ENCODE measurements around the gene RILP. TPM values are rescaled to one million over a fixed set of nuclear protein-coding genes. Genes with fewer than 3 reads are reported as not detected.
"Not testable (repeated sequence)": the region's sequence is repeated elsewhere in the genome, so short reads cannot be mapped to it uniquely, and the experiment has no call there.

Gene RILP
- total and polyA plus RNA-seq, 2 experiments from 2014 or later: 10.3 to 11.1 TPM

- no peak overlapping the region for H3K27ac ChIP-seq
- H3K9me2 ChIP-seq (replicated peaks; ENCODE audit: insufficient read depth): no peaks in the 10 kb centered on the region
- H3K36me3 ChIP-seq (replicated peaks; ENCODE audit: insufficient read depth, low read depth): peaks cover 2% of the 10 kb centered on the region
- 96% methylated on average over 26 of the region's 26 CpGs for WGBS (ENCODE audit: low lambda C conversion rate, missing lambda C conversion rate)
- TF ChIP-seq CTCF (IDR thresholded peaks at IDR 0.05; ENCODE audit: poor library complexity) (no peak), EZH2phosphoT487 (IDR thresholded peaks at IDR 0.05; ENCODE audit: low read depth, severe bottlenecking, unreplicated experiment) (no peak), EZH2 (IDR thresholded peaks at IDR 0.05; ENCODE audit: borderline replicate concordance) (no peak)
- H2AFZ ChIP-seq: no peak overlapping the region
- no peaks in the 10 kb centered on the region for H3K4me1 ChIP-seq (ENCODE audit: insufficient read depth)
- no peak overlapping the region for H3K4me2 ChIP-seq
- no peak overlapping the region for H3K4me3 ChIP-seq
- H3K9me3 ChIP-seq (ENCODE audit: low read depth): no peaks in the 10 kb centered on the region
- peaks cover 21% of the 10 kb centered on the region for H4K20me1 ChIP-seq (ENCODE audit: insufficient read depth, poor library complexity, severe bottlenecking)
- peaks cover 19% of the 10 kb centered on the region for H3K79me2 ChIP-seq
- DNase-seq (ENCODE audit: low spot score): no peak
- H3K27me3 ChIP-seq: no peaks in the 10 kb centered on the region
Measured at GRCh38 chr17:1673041-1673785, 23.5 kb upstream of the RILP start.

- WGBS (ENCODE audit: low lambda C conversion rate, missing lambda C conversion rate): 95% methylated on average over 5 of the region's 5 CpGs
Measured at GRCh38 chr17:1663934-1664333, 14.3 kb upstream of the RILP start.

GRCh38 chr17:1661045-1661444 is 11.4 kb upstream of the RILP start:
- H2AFZ ChIP-seq: no peak overlapping the region
- DNase-seq (ENCODE audit: low spot score): no peak
- no peaks in the 10 kb centered on the region for H3K27me3 ChIP-seq
- H3K4me2 ChIP-seq: no peak overlapping the region
- H3K27ac ChIP-seq: no peak overlapping the region
- TF ChIP-seq EZH2 (IDR thresholded peaks at IDR 0.05; ENCODE audit: borderline replicate concordance) (no peak), EZH2phosphoT487 (IDR thresholded peaks at IDR 0.05; ENCODE audit: low read depth, severe bottlenecking, unreplicated experiment) (no peak)
- H3K4me3 ChIP-seq: no peak overlapping the region
- peaks cover 18% of the 10 kb centered on the region for H3K36me3 ChIP-seq (replicated peaks; ENCODE audit: insufficient read depth, low read depth)
- no peaks in the 10 kb centered on the region for H3K9me2 ChIP-seq (replicated peaks; ENCODE audit: insufficient read depth)
- peaks cover 4% of the 10 kb centered on the region for H4K20me1 ChIP-seq (ENCODE audit: insufficient read depth, poor library complexity, severe bottlenecking)
- no peaks in the 10 kb centered on the region for H3K9me3 ChIP-seq (ENCODE audit: low read depth)
- no peaks in the 10 kb centered on the region for H3K4me1 ChIP-seq (ENCODE audit: insufficient read depth)
- WGBS (ENCODE audit: low lambda C conversion rate, missing lambda C conversion rate): 96% methylated on average over 12 of the region's 12 CpGs
- H3K79me2 ChIP-seq: peaks cover 14% of the 10 kb centered on the region

More at GRCh38 chr17:1663934-1664333, 14.3 kb upstream of the RILP start:
- DNase-seq (ENCODE audit: low spot score); H3K9me2 ChIP-seq (replicated peaks; ENCODE audit: insufficient read depth); H4K20me1 ChIP-seq (ENCODE audit: insufficient read depth, poor library complexity, severe bottlenecking); H3K27ac ChIP-seq; H3K27me3 ChIP-seq; H3K4me3 ChIP-seq; H3K4me1 ChIP-seq (ENCODE audit: insufficient read depth); H2AFZ ChIP-seq; H3K4me2 ChIP-seq; H3K9me3 ChIP-seq (ENCODE audit: low read depth): not testable (repeated sequence)
- Histone ChIP-seq H3K79me2 (peaks cover 22% of the 10 kb centered on the region), H3K36me3 (replicated peaks; ENCODE audit: insufficient read depth, low read depth) (peaks cover 13% of the 10 kb centered on the region)

- Histone ChIP-seq H3K4me3 (no peak overlapping the region), H3K27ac (no peak overlapping the region), H3K4me1 (ENCODE audit: insufficient read depth) (no peaks in the 10 kb centered on the region), H3K4me2 (no peak overlapping the region), H4K20me1 (ENCODE audit: insufficient read depth, poor library complexity, severe bottlenecking) (no peaks in the 10 kb centered on the region), H3K9me2 (replicated peaks; ENCODE audit: insufficient read depth) (no peaks in the 10 kb centered on the region), H3K27me3 (no peaks in the 10 kb centered on the region), H2AFZ (no peak overlapping the region), H3K9me3 (ENCODE audit: low read depth) (no peaks in the 10 kb centered on the region), H3K79me2 (peaks cover 5% of the 10 kb centered on the region), H3K36me3 (replicated peaks; ENCODE audit: insufficient read depth, low read depth) (peaks cover 18% of the 10 kb centered on the region)
- TF ChIP-seq EZH2phosphoT487 (IDR thresholded peaks at IDR 0.05; ENCODE audit: low read depth, severe bottlenecking, unreplicated experiment): no peak
- TF ChIP-seq EZH2 (IDR thresholded peaks at IDR 0.05; ENCODE audit: borderline replicate concordance): no peak
- TF ChIP-seq CTCF (IDR thresholded peaks at IDR 0.05; ENCODE audit: poor library complexity): no peak
- DNase-seq (ENCODE audit: low spot score): no peak
- 96% methylated on average over 9 of the region's 9 CpGs for WGBS (ENCODE audit: low lambda C conversion rate, missing lambda C conversion rate)
Measured at GRCh38 chr17:1658100-1658499, 8.4 kb upstream of the RILP start.

All from hepatocyte (in vitro differentiated cells).